Neural cell (in vitro differentiated cells): ENCODE results near the gene ROBO3. TPM values are rescaled to one million over a fixed set of nuclear protein-coding genes. Genes with fewer than 3 reads are reported as not detected.

Source experiments
- H2AFZ ChIP-seq: fragments of 200-600, 300-800 bp; sonication (generic), shearing (Covaris generic); 2 replicates; pipeline ENCODE4 v1.6.0; 2014; ENCODE audit warnings: low read depth, mild to moderate bottlenecking, antibody characterized with exemption, low read length, moderate library complexity
- H3F3A ChIP-seq: fragments of 200-600 bp; shearing (Covaris generic); 2 replicates; pipeline ENCODE4 v1.6.1; 2016; ENCODE audit warnings: mild to moderate bottlenecking, moderate library complexity, mixed read lengths, antibody characterized with exemption, low read length; ENCODE audit not compliant: insufficient read depth, poor library complexity, severe bottlenecking
- H3K27ac ChIP-seq: fragments of 200-600, 300-800 bp; sonication (generic), shearing (Covaris generic); 2 replicates; pipeline ENCODE4 v1.5.1; 2014; ENCODE audit warnings: mild to moderate bottlenecking, low read length, moderate library complexity
- H3K27me3 ChIP-seq: fragments of 300-800, 200-600 bp; sonication (generic), shearing (Covaris generic); 2 replicates; pipeline ENCODE4 v1.6.0; 2014; ENCODE audit warnings: mild to moderate bottlenecking, low read depth, low read length, moderate library complexity; ENCODE audit not compliant: insufficient read depth
- H3K36me3 ChIP-seq: fragments of 300-800, 200-600 bp; sonication (generic), shearing (Covaris generic); 2 replicates; pipeline ENCODE4 v1.5.1; 2014; ENCODE audit warnings: mild to moderate bottlenecking, antibody characterized with exemption, low read length, moderate library complexity; ENCODE audit not compliant: insufficient read depth
- H3K4me2 ChIP-seq: fragments of 300-800, 200-600 bp; sonication (generic), shearing (Covaris generic); 2 replicates; pipeline ENCODE4 v1.6.0; 2014; ENCODE audit warnings: mild to moderate bottlenecking, low read length
- H3K4me3 ChIP-seq: fragments of 300-800, 200-600 bp; sonication (generic), shearing (Covaris generic); 2 replicates; pipeline ENCODE4 v1.5.1; 2014; ENCODE audit warnings: mild to moderate bottlenecking, low read length, moderate library complexity
- H3K79me2 ChIP-seq: fragments of 200-600 bp; shearing (Covaris generic); replicated peaks from 2 replicates; pipeline ENCODE4 v1.6.0; 2014; ENCODE audit warnings: mild to moderate bottlenecking, low read length, moderate library complexity; ENCODE audit not compliant: insufficient read depth
- H3K9ac ChIP-seq: fragments of 300-800, 200-600 bp; sonication (generic), shearing (Covaris generic); 2 replicates; pipeline ENCODE4 v1.6.1; 2016; ENCODE audit warnings: mild to moderate bottlenecking, low read length, mixed read lengths
- H3K9me2 ChIP-seq: fragments of 200-600 bp; shearing (Covaris generic); 2 replicates; pipeline ENCODE4 v1.6.1; 2016; ENCODE audit warnings: mild to moderate bottlenecking, low read length, mixed read lengths; ENCODE audit not compliant: insufficient read depth
- H3K9me3 ChIP-seq: fragments of 200-600, 300-800 bp; sonication (generic), shearing (Covaris generic); 2 replicates; pipeline ENCODE4 v1.6.1; 2016; ENCODE audit warnings: mild to moderate bottlenecking, mixed run types, low read length, moderate library complexity, mixed read lengths
- H4K20me1 ChIP-seq: fragments of 200-600 bp; shearing (Covaris generic); 2 replicates; pipeline ENCODE4 v1.6.1; 2016; ENCODE audit warnings: mild to moderate bottlenecking, mixed run types; ENCODE audit not compliant: insufficient read depth
- EP300 ChIP-seq: fragments of 450-650 bp; conservative IDR thresholded peaks from 2 replicates; pipeline ENCODE4 v1.6.1; 2014; ENCODE audit warnings: antibody characterized with exemption, mild to moderate bottlenecking, moderate library complexity; ENCODE audit not compliant: poor library complexity, severe bottlenecking
- EZH2 ChIP-seq: fragments of 200-600, 300-800 bp; shearing (Covaris generic), sonication (generic); IDR thresholded peaks from 2 replicates; pipeline ENCODE4 v1.6.1; 2014; ENCODE audit warnings: antibody characterized with exemption, low read length, borderline replicate concordance, mild to moderate bottlenecking; ENCODE audit not compliant: insufficient read depth, poor library complexity, severe bottlenecking
- MXI1 ChIP-seq: fragments of 450-650 bp; conservative IDR thresholded peaks from 2 replicates; pipeline ENCODE4 v1.6.1; 2014; ENCODE audit warnings: antibody characterized with exemption, mild to moderate bottlenecking; ENCODE audit not compliant: poor library complexity, severe bottlenecking
- POLR2AphosphoS5 ChIP-seq: IDR thresholded peaks from 2 replicates; pipeline ENCODE4 v1.6.1; 2012
- RAD21 ChIP-seq: fragments of 450-650 bp; conservative IDR thresholded peaks from 2 replicates; pipeline ENCODE4 v1.6.1; 2014; ENCODE audit warnings: antibody characterized with exemption, mild to moderate bottlenecking, moderate library complexity
- SMC3 ChIP-seq: fragments of 450-650 bp; conservative IDR thresholded peaks from 2 replicates; pipeline ENCODE4 v1.6.1; 2014; ENCODE audit warnings: antibody characterized with exemption, mild to moderate bottlenecking, moderate library complexity; ENCODE audit not compliant: poor library complexity
- TAF1 ChIP-seq: IDR thresholded peaks from 2 replicates; pipeline ENCODE4 v1.6.1; 2012; ENCODE audit warnings: low read depth
- polyA plus RNA-seq: library from polyadenylated mRNA; depleted of rRNA; stranded (reverse); fragments of >200 nt; gene quantifications from 2 replicates; pipeline ENCODE4 v1.2.3, GENCODE V29; 2014
- TF ChIP-seq, protein P1 (sequence below): fragments of 450-650 bp; IDR thresholded peaks from 2 replicates; pipeline ENCODE4 v1.5.1; 2014; ENCODE audit warnings: antibody characterized with exemption, mild to moderate bottlenecking, moderate library complexity; ENCODE audit not compliant: poor library complexity, severe bottlenecking
- TF ChIP-seq, protein P2 (sequence below): IDR thresholded peaks from 2 replicates; pipeline ENCODE4 v1.6.1; 2012; ENCODE audit warnings: borderline replicate concordance

ROBO3 gene
- polyA plus RNA-seq, 1 donor from 2014 or later = 12.8 TPM

DNA sequence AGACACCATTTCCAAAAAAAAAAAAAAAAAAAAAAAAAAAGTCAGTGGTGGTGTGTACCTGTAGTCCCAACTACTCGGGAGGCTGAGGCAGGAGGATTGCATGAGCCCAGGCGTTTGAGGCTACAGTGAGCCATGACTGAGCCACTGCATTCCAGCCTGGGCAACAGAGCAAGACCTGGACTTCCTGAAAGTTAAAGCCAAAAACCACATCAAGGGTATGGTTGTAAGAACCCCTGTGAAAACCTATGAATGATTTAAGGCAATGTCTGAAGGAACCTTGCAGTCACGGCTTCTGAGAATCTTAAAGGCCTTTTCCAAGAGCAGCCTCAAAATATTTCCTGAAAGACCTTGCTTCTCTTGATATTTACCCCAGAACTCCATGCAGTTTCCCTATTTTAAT, 34.5 kb upstream of the ROBO3 start:
- no peak overlapping the region for H3K4me3 ChIP-seq
- TF ChIP-seq MXI1 (no peak), RAD21 (no peak), EP300 (no peak), SMC3 (no peak), TAF1 (no peak), EZH2 (no peak), POLR2AphosphoS5 (no peak)
- TF ChIP-seq, protein P1, sequence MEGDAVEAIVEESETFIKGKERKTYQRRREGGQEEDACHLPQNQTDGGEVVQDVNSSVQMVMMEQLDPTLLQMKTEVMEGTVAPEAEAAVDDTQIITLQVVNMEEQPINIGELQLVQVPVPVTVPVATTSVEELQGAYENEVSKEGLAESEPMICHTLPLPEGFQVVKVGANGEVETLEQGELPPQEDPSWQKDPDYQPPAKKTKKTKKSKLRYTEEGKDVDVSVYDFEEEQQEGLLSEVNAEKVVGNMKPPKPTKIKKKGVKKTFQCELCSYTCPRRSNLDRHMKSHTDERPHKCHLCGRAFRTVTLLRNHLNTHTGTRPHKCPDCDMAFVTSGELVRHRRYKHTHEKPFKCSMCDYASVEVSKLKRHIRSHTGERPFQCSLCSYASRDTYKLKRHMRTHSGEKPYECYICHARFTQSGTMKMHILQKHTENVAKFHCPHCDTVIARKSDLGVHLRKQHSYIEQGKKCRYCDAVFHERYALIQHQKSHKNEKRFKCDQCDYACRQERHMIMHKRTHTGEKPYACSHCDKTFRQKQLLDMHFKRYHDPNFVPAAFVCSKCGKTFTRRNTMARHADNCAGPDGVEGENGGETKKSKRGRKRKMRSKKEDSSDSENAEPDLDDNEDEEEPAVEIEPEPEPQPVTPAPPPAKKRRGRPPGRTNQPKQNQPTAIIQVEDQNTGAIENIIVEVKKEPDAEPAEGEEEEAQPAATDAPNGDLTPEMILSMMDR = no peak
- TF ChIP-seq, protein P2, sequence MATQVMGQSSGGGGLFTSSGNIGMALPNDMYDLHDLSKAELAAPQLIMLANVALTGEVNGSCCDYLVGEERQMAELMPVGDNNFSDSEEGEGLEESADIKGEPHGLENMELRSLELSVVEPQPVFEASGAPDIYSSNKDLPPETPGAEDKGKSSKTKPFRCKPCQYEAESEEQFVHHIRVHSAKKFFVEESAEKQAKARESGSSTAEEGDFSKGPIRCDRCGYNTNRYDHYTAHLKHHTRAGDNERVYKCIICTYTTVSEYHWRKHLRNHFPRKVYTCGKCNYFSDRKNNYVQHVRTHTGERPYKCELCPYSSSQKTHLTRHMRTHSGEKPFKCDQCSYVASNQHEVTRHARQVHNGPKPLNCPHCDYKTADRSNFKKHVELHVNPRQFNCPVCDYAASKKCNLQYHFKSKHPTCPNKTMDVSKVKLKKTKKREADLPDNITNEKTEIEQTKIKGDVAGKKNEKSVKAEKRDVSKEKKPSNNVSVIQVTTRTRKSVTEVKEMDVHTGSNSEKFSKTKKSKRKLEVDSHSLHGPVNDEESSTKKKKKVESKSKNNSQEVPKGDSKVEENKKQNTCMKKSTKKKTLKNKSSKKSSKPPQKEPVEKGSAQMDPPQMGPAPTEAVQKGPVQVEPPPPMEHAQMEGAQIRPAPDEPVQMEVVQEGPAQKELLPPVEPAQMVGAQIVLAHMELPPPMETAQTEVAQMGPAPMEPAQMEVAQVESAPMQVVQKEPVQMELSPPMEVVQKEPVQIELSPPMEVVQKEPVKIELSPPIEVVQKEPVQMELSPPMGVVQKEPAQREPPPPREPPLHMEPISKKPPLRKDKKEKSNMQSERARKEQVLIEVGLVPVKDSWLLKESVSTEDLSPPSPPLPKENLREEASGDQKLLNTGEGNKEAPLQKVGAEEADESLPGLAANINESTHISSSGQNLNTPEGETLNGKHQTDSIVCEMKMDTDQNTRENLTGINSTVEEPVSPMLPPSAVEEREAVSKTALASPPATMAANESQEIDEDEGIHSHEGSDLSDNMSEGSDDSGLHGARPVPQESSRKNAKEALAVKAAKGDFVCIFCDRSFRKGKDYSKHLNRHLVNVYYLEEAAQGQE = no peak
- H4K20me1 ChIP-seq = no peaks in the 10 kb centered on the region
- no peak overlapping the region for H3K9ac ChIP-seq
- H3K27ac ChIP-seq = no peak overlapping the region
- no peaks in the 10 kb centered on the region for H3K79me2 ChIP-seq
- H2AFZ ChIP-seq = no peak overlapping the region
- no peaks in the 10 kb centered on the region for H3K9me3 ChIP-seq
- no peak overlapping the region for H3K4me2 ChIP-seq
- H3K9me2 ChIP-seq = no peaks in the 10 kb centered on the region
- H3K27me3 ChIP-seq = no peaks in the 10 kb centered on the region
- H3K36me3 ChIP-seq = no peaks in the 10 kb centered on the region
- H3F3A ChIP-seq = no peaks in the 10 kb centered on the region

DNA sequence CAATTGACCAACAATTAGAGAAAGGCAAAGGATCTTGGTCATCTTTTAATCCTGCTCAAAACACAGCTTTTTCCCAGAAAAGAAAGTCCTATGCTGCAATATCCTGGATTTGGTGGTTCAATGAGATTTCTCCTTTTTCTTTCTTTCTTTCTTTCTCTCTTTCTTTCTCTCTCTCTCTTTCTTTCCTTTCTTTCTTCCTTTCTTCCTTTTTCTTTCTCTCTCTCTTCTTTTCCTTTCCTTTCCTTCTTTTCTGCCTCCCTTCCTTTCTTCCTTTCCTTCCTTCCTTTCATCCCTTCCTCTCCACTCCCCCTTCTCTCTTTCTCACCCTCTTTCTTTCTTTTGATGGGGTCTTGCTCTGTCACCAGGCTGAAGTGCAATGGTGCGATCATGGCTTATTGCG, 33.3 kb upstream of the ROBO3 start:
- TF ChIP-seq, protein P2 = no peak
- TF ChIP-seq TAF1 (no peak), RAD21 (no peak), SMC3 (no peak), EZH2 (no peak), POLR2AphosphoS5 (no peak), EP300 (no peak), MXI1 (no peak)
- TF ChIP-seq, protein P1 = no peak
- no peak overlapping the region for H3K4me2 ChIP-seq
- H3F3A ChIP-seq = no peaks in the 10 kb centered on the region
- H3K27ac ChIP-seq = no peak overlapping the region
- H2AFZ ChIP-seq = no peak overlapping the region
- no peaks in the 10 kb centered on the region for H3K9me3 ChIP-seq
- H3K9ac ChIP-seq = no peak overlapping the region
- no peak overlapping the region for H3K4me3 ChIP-seq
- H3K36me3 ChIP-seq = no peaks in the 10 kb centered on the region
- no peaks in the 10 kb centered on the region for H3K9me2 ChIP-seq
- H3K27me3 ChIP-seq = no peaks in the 10 kb centered on the region
- no peaks in the 10 kb centered on the region for H3K79me2 ChIP-seq
- H4K20me1 ChIP-seq = no peaks in the 10 kb centered on the region
